ENCODE data around the gene SLC8A1.

The SLC8A1 gene

GRCh38 chr2:40161986-40162385 is 289.9 kb downstream of the SLC8A1 start:
- H3K27me3 ChIP-seq (ENCODE audit: insufficient read depth, low read depth, severe bottlenecking): no peaks in the 10 kb centered on the region
- no peak for DNase-seq
- no peak overlapping the region for H3K27ac ChIP-seq
- no peak for TF ChIP-seq CTCF (IDR thresholded peaks at IDR 0.05; ENCODE audit: low read depth, low read length)
- no peaks in the 10 kb centered on the region for H3K9me3 ChIP-seq (ENCODE audit: severe bottlenecking)
- H3K36me3 ChIP-seq: no peaks in the 10 kb centered on the region
- H3K4me3 ChIP-seq (ENCODE audit: low read depth, low read length): no peak overlapping the region

- Histone ChIP-seq H3K4me3 (ENCODE audit: low read depth, low read length) (no peak overlapping the region), H3K9me3 (ENCODE audit: severe bottlenecking) (no peaks in the 10 kb centered on the region), H3K27me3 (ENCODE audit: insufficient read depth, low read depth, severe bottlenecking) (no peaks in the 10 kb centered on the region), H3K27ac (no peak overlapping the region), H3K36me3 (no peaks in the 10 kb centered on the region)
- no peak for TF ChIP-seq CTCF (IDR thresholded peaks at IDR 0.05; ENCODE audit: low read depth, low read length)
- DNase-seq: no peak
Measured at GRCh38 chr2:40160751-40161218, 291.1 kb downstream of the SLC8A1 start.

GRCh38 chr2:40159333-40159732 is 292.6 kb downstream of the SLC8A1 start:
- Histone ChIP-seq H3K36me3 (no peaks in the 10 kb centered on the region), H3K9me3 (ENCODE audit: severe bottlenecking) (no peaks in the 10 kb centered on the region), H3K27ac (no peak overlapping the region), H3K27me3 (ENCODE audit: insufficient read depth, low read depth, severe bottlenecking) (no peaks in the 10 kb centered on the region), H3K4me3 (ENCODE audit: low read depth, low read length) (no peak overlapping the region)
- DNase-seq: no peak
- no peak for TF ChIP-seq CTCF (IDR thresholded peaks at IDR 0.05; ENCODE audit: low read depth, low read length)

GRCh38 chr2:40158781-40159180 is 293.1 kb downstream of the SLC8A1 start:
- Histone ChIP-seq H3K27me3 (ENCODE audit: insufficient read depth, low read depth, severe bottlenecking) (no peaks in the 10 kb centered on the region), H3K36me3 (no peaks in the 10 kb centered on the region), H3K27ac (no peak overlapping the region), H3K9me3 (ENCODE audit: severe bottlenecking) (no peaks in the 10 kb centered on the region), H3K4me3 (ENCODE audit: low read depth, low read length) (no peak overlapping the region)
- TF ChIP-seq CTCF (IDR thresholded peaks at IDR 0.05; ENCODE audit: low read depth, low read length): no peak
- no peak for DNase-seq

- Histone ChIP-seq H3K36me3 (no peaks in the 10 kb centered on the region), H3K27ac (no peak overlapping the region), H3K27me3 (ENCODE audit: insufficient read depth, low read depth, severe bottlenecking) (no peaks in the 10 kb centered on the region), H3K9me3 (ENCODE audit: severe bottlenecking) (no peaks in the 10 kb centered on the region), H3K4me3 (ENCODE audit: low read depth, low read length) (no peak overlapping the region)
- no peak for DNase-seq
- TF ChIP-seq CTCF (IDR thresholded peaks at IDR 0.05; ENCODE audit: low read depth, low read length): no peak
Measured at GRCh38 chr2:40155728-40156127, 296.2 kb downstream of the SLC8A1 start.

GRCh38 chr2:40150266-40150665 is 301.6 kb downstream of the SLC8A1 start:
- no peak overlapping the region for H3K27ac ChIP-seq
- no peak overlapping the region for H3K4me3 ChIP-seq (ENCODE audit: low read depth, low read length)
- no peak for TF ChIP-seq CTCF (IDR thresholded peaks at IDR 0.05; ENCODE audit: low read depth, low read length)
- no peaks in the 10 kb centered on the region for H3K9me3 ChIP-seq (ENCODE audit: severe bottlenecking)
- H3K36me3 ChIP-seq: no peaks in the 10 kb centered on the region
- DNase-seq: no peak
- H3K27me3 ChIP-seq (ENCODE audit: insufficient read depth, low read depth, severe bottlenecking): no peaks in the 10 kb centered on the region
